ENCODE data around the gene HACD3. TPM values are rescaled to one million over a fixed set of nuclear protein-coding genes. Genes with fewer than 3 reads are reported as not detected.

Gene HACD3
- total and polyA plus RNA-seq, 11 donors, result 3.2 to 16.7 (median 9.8) TPM

DNA sequence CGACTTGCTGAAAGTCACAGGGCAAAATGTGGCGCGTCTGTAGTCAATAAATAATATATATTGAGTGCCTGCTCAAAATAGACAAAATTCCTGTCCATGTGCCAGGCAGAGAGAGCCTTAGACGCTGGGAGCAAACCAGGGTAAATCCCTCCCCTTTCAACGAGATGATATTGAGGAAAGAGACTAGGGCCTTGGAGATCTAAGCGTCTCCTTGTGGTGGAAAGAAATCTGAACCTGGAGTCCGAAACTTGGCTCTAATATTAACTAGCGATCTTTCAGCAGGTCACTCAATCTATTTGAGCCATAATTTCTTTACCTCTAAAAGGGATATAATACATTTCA is 12.4 kb upstream of the HACD3 start:
- peaks cover 0 to 3% (median 0%) of the 10 kb centered on the region in 12 donors for H3K9me3 ChIP-seq
- no peak for TF ChIP-seq POLR2A (IDR thresholded peaks at IDR 0.05)
- TF ChIP-seq, protein P1, sequence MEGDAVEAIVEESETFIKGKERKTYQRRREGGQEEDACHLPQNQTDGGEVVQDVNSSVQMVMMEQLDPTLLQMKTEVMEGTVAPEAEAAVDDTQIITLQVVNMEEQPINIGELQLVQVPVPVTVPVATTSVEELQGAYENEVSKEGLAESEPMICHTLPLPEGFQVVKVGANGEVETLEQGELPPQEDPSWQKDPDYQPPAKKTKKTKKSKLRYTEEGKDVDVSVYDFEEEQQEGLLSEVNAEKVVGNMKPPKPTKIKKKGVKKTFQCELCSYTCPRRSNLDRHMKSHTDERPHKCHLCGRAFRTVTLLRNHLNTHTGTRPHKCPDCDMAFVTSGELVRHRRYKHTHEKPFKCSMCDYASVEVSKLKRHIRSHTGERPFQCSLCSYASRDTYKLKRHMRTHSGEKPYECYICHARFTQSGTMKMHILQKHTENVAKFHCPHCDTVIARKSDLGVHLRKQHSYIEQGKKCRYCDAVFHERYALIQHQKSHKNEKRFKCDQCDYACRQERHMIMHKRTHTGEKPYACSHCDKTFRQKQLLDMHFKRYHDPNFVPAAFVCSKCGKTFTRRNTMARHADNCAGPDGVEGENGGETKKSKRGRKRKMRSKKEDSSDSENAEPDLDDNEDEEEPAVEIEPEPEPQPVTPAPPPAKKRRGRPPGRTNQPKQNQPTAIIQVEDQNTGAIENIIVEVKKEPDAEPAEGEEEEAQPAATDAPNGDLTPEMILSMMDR (IDR thresholded peaks at IDR 0.05), result no peak
- WGBS, 4 donors, result 28 to 38% (median 37%) methylated on average over 8 of the region's 8 CpGs
- peaks cover 7 to 40% (median 32%) of the 10 kb centered on the region in 12 donors for H3K4me1 ChIP-seq
- peak overlapping the region in 10 of 12 donors; percentile 83 to 100 (median 97) for H3K4me3 ChIP-seq
- DNase-seq (no peak), ATAC-seq (peak in 1 of 4 donors; percentile 4)
- no peaks in the 10 kb centered on the region for H3K27me3 ChIP-seq
- peak overlapping the region in 8 of 12 donors; percentile 89 to 99 (median 94) for H3K27ac ChIP-seq
- H3K36me3 ChIP-seq, result peaks cover 0 to 15% (median 5%) of the 10 kb centered on the region in 9 donors
- intact Hi-C loops (cut with DNase I), result loop anchor here in 1 of 10 donors (1.0 kb wide), 1 partner anchor 93 kb away; the partner anchor contains the start of gene INTS14

DNA sequence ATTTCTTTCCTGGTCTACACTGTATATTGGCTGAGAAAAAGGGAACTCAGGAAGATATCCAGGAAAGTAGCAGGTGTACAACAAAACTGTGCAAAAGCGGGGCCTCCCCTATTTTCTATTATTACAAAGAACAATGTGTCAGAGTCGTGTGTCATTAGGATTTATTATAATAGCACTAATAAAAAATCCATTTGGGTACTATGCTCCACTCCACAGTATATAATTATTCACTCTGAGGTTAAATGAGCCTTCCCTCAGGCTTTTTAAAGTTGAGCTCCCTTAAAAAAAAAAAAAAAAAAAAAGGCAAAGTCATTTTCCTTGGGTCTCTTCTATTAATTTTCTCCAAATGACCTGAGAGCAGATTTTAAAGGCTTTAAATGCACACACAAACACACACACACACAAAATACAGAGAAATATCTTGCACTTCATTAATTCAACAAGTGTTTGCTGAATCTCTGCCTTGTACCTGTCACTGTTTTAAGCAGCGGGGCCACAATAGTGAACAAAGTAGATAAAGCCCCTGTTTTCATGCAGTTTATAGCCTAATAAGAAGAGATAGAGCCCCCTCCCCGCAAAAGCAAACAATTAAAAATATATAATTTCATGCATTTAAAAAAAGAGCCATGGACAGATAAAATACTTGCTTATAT is 11.5 kb upstream of the HACD3 start:
- peaks cover 0 to 15% (median 5%) of the 10 kb centered on the region in 9 donors for H3K36me3 ChIP-seq
- H3K9me3 ChIP-seq, result peaks cover 0 to 3% (median 0%) of the 10 kb centered on the region in 12 donors
- WGBS, 4 donors, result 89 to 93% (median 91%) methylated on average over 4 of the region's 4 CpGs
- ATAC-seq (no peak), DNase-seq (no peak)
- H3K27ac ChIP-seq, result no peak overlapping the region
- no peak overlapping the region for H3K4me3 ChIP-seq
- peaks cover 5 to 31% (median 25%) of the 10 kb centered on the region in 12 donors for H3K4me1 ChIP-seq
- no peaks in the 10 kb centered on the region for H3K27me3 ChIP-seq
- intact Hi-C loops (cut with DNase I), result no loop called here
- TF ChIP-seq, protein P1 (IDR thresholded peaks at IDR 0.05), result no peak
- TF ChIP-seq POLR2A (IDR thresholded peaks at IDR 0.05), result no peak

DNA sequence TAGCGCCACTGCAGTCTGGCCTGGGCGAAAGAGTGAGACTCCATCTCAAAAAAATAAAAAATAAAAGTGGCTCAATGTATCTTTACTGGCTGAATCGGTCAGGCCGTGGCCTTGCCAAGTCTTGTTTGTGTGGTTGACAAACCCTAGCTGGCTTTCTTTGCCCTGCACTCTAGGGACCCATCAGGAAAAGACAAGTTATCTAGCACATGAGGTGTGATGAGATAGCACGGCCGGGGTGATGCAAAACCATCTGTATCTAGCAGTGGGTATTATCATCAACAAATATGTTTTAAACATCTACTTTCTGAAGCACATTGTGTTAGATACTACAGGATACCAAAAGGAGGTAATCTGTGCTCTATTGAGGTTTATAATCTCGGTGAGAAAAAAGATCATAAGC is 8.9 kb upstream of the HACD3 start:
- ATAC-seq (no peak), DNase-seq (no peak)
- Histone ChIP-seq H3K27me3 (no peaks in the 10 kb centered on the region), H3K9me3 (peaks cover 0 to 3% (median 0%) of the 10 kb centered on the region in 12 donors), H3K4me1 (peaks cover 2 to 16% (median 4%) of the 10 kb centered on the region in 12 donors), H3K36me3 (no peaks in the 10 kb centered on the region), H3K27ac (no peak overlapping the region), H3K4me3 (no peak overlapping the region)
- TF ChIP-seq, protein P1 (IDR thresholded peaks at IDR 0.05), result no peak
- TF ChIP-seq POLR2A (IDR thresholded peaks at IDR 0.05), result no peak
- intact Hi-C loops (cut with DNase I), result no loop called here
- WGBS, 4 donors, result 52 to 63% (median 57%) methylated on average over 7 of the region's 7 CpGs

DNA sequence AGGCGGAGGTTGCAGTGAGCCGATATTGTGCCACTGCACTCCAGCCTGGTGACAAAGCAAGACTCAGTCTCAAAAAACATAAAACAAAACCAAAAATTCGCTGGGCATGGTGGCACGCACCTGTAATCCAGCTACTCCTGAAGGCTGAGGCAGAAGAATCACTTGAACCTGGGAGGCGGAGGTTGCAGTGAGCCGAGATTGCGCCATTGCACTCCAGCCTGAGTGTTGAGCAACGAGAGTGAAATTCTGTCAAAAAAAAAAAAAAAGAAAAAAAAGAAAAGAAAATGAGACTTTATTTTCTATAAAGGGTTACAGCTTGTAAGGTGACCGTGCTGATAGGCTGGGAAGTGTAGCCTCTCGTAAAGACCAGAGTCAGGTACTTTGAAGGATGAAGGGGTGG is 6.0 kb upstream of the HACD3 start:
- intact Hi-C loops (cut with DNase I), result no loop called here
- no peaks in the 10 kb centered on the region for H3K27me3 ChIP-seq
- no peak for TF ChIP-seq POLR2A (IDR thresholded peaks at IDR 0.05)
- TF ChIP-seq, protein P1 (IDR thresholded peaks at IDR 0.05), result no peak
- no peaks in the 10 kb centered on the region for H3K9me3 ChIP-seq
- H3K4me1 ChIP-seq, result peaks cover 0 to 11% (median 0%) of the 10 kb centered on the region in 12 donors
- no peaks in the 10 kb centered on the region for H3K36me3 ChIP-seq
- DNase-seq (no peak), ATAC-seq (no peak)
- H3K27ac ChIP-seq, result no peak overlapping the region
- no peak overlapping the region for H3K4me3 ChIP-seq
- WGBS, 4 donors, result 82 to 87% (median 84%) methylated on average over 10 of the region's 10 CpGs
